Cerebellar nuclear complex (tissue), 1 donor: ENCODE measurements around the gene PPP1R7.

Experiments used
- DNase-seq, 2 experiments: peaks; one replicate each; lab custom pipeline; 2025; lab: John Stamatoyannopoulos, UW

The PPP1R7 gene

DNA sequence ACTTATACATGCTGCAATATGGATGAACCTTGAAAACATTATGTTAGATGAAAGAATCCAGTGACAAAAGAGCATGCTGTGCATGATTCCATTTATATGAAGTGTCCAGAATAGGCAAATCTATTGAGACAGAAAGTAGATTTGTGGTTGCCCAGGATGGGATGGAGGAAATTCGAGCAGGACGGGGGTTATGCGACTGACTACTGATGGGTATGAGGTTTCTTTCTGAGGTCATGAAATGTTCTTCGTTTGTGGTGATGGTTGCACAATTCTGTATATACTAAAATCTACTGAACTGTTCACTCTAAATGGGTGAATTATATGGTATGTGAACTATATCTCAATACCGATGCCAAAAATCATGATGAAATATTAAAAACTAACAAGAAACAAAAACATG, 29.3 kb upstream of the PPP1R7 start:
- no peak for DNase-seq

DNA sequence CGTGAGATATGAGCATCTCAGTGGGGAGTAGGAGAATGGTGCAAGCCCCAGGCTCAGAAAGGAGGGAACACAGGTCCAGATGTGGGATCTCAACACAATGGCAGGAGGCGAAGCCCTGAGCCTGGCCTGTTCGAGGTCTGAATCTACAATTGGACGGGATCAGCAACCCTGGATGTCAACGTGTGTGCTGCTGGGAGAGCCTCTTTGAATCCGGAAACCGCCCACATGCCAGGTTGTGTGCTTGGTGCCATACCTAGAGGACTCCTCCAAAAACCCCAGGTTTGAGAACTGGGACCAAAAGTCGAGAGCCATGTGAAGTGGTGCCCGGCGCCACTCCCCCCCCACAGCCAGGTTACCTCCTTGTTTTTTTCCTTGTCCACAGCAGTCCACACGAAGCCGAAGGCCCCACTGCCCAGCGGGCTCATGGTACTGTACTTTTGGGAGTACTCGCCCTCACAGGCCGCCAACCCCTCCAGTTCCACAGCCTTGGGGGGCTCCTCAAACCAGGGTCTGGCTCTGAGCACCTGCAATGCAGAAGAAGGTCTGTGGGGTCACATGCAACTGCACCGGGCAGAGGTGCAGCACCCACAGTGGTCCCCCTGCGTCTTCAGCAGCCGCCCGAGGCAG, 27.8 kb upstream of the PPP1R7 start:
- DNase-seq = no peak

DNA sequence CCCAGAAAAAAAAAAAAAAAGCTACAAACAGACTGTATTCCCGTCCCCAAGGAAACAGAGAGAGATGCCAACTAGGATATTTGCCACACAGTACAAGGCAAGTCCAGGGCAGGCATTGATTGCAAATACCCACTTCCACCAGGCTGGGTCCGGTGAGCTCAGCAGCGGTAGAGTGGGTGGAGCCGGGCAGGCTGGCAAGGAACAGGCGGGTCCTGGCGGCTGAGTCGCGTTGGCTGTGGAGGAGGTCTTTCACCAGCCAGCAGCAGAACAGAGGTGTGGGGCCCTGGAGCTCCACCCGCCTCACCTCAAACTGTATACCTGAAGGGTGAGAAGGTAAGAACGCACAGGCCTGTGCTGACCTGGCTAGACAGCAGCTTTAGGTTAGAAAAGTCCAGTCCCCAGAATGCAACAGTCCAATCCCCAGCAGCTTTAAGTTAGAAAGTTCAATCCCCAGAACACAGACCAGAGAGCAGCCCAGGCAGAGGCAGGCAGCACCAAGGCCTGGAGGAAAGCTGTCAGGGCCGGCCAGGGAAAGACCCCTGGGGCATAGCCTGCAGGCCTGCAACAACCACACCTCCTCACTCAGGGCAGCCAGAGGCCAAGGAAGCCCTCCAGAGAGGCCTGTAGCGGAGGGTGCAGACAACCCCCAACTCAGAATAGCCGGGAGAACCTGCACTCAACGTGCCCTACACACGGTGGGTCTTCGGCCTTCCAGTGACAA, 26.3 kb upstream of the PPP1R7 start:
- no peak for DNase-seq

DNA sequence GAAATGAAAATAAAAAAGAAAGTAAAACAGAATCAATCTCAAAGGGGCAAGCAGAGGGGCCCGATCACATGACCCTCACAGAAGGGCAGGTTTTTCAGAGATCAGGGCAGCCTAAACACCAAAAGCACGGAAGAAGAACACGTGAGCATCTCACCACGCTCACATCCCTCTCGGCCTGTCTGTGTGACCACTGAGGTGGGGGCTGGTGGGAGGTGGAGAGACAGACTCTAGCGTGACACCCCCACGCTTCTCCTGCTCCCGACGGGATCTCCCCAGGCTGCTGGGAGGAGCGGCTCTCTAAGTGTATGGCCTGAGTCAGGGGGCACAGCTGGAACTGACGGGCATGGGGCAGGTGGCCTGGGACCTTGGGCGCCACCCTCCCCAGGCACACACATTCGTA, 24.6 kb upstream of the PPP1R7 start:
- DNase-seq = no peak

DNA sequence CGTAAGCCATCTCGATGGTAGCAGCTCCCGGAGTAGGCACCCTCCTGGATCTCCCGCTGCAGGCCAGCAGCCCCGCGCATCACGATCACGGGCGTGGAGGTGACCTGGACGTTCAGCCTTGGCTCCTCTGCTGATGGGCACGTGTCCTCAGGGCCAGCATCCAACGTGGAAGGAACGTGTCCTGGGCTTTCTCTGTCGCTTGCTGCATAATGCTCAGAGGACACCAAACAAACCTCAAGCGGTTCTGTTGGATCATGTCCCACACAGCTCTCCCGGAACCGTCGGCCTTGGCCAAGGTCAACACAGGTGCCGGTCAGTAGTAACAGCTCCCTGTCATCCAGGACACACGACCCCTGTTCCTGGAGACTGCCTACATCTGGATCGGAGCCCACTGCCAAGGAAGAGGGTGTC, 24.1 kb upstream of the PPP1R7 start:
- DNase-seq = no peak

DNA sequence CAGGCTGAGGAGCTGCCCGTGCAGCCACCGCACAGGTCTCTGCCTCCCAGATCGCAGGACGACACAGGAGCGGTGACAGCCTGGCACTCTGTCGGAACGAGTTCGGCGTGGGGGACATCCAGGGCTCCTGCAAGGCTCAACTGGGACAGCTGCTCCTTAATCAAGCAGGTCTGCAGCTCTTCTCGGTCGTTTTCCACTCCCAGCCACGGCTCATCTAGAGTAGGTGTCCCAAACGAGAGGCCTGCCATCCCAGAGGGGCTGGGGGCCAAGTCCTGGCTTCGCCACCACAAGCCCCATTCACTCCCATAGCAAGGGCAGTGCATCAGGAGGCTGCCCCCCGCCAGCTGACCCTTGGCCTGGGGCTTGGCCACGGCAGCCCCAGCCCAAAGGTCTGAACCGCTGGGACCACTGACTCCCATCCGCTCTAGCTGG, 23.5 kb upstream of the PPP1R7 start:
- no peak for DNase-seq

DNA sequence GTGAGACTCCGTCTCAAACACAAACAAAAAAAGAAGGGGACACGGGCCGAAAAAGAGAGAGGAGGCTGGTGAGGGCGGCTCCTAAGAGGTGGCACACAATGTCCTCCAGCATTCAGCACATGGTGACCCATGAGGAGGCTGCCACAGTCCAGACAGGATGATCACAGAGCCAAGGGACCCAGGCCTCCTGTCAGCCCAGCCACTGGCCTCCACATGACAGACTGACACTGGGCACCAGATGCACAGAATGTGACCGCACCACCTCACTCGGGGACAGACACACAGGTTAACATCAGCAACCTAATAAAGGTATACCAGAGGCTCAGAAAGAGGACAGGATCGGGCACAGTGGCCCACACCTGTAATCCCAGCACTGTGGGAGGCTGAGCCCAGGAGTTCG, 22.0 kb upstream of the PPP1R7 start:
- no peak for DNase-seq

DNA sequence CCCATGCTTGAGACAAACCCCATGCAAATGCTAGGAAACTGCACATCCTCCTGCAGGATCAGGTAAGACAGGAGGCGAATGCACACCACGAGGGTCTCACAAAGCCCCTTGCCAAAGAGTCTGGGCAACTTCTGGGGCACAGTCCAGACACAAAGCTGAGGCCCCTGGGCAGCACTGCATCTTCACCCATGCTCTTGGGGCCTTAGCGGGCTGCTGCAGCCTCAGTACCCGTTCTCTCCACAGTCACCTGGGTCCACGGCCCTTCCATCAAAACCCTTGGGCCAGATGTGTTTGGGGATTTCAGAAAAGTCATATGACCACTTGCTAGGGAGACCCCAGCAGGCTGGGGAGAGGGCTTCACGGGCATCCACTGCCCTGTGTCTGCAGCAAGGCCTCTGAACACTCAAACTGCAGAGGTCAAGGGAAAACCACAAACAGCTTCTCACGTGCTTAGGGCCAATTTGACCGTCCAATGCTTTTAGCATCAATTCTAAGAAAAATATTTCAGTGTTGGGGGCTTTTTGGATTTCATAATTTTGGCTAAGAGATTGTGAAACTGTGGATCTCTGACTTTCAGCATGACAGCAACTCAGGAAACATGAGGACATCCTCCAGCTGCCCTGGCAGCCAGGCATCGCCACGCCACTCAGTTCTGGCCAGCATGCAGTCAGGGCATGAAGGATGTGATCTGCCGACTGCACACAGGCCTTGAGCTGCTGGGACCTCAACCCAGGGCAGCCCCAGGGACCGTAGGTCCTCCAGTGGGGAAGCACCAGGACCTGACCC, 21.0 kb upstream of the PPP1R7 start:
- no peak for DNase-seq

DNA sequence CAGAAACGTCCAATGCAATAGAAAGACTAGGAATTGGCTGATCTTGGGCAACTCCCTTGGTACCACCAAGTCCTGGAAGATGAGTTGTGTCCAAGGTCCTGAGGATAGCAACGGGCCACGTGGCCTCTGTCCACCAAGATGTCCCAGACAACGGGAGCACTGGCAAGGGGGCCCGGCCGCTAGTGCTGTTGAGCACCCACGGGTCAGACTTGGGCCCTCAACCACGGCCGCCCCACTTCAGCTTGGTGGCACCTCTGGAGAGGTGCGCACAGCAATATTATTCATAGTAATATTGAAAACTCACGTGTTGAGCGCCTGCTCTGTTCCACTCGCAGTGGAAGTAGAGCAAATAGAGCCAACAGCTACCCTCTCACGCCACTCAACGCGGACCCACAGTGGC, 20.0 kb upstream of the PPP1R7 start:
- no peak for DNase-seq

DNA sequence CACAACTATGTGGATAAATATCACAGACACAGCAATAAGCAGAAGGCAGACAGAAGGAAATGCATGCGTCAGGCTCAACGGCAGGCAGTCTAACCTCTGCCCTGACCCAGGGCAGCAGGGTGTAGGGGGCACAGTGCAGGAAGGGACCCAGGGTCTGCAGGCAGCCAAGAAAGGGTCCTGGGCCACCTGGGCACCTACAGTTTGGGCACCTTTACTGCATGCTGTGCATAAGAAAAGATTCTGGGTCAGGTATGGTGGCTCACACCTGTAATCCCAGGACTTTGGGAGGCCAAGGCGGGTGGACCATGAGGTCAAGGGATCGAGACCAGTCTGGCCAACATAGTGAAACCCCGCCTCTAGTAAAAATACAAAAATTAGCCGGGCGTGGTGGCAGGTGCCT, 18.7 kb upstream of the PPP1R7 start:
- DNase-seq = no peak

DNA sequence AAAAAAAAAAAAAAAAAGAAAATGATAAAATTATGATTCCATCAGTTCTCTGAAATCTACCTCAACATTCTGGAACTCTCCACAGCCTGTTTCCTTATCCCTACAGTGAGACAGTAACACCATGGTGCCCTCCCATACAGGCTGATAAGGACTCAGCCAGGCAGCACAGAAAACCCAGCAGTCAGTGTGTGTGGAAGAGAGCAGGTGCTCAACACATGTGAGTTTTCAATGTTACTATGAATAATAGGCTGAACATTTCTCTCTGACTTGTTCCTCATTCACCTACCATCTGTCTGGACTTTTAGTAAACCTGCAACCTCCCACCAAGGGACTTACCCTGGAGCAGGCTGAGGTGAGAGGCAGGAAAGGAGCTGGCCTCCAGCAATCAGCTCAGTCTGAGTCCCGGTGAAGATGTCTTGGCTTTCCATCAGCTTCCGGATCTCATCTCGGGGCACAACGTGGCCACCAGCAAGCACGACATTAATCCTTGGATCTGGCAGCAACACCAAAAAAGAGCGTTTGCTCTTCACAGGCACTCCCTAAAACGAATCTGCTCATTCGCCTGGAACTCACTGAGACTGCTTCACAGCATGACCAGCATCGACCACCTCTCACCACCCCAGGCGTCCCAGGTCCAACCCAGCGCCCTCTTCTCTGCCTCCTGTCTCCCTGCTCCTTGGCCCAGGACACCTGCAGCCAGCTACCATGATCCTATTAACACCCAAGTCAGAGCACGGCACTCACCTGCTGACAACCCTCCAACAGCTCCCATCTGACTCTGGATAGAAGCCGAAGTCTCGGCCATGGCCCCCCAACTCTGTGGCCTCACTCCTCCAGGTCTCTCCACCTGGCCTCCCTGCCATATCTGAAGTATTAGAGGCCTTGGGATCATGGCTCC, 17.5 kb upstream of the PPP1R7 start:
- DNase-seq = no peak

DNA sequence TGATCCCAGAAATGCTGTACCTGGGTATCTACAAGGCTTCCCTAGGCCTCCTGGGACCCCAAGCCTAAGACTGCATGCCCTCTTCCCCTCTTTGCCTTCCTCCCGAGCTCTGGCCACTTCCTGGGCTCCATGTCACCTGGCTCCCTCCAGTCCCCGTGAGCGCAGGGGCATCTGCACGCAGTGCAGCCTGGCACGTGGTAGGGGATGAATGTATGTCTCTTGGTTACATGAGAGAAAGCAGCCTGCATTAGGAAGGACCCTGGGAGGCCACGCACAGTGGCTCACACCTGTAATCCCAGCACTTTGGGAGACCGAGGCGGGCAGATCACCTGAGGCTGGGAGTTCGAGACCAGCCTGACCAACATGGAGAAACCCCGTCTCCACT, 16.8 kb upstream of the PPP1R7 start:
- no peak for DNase-seq

DNA sequence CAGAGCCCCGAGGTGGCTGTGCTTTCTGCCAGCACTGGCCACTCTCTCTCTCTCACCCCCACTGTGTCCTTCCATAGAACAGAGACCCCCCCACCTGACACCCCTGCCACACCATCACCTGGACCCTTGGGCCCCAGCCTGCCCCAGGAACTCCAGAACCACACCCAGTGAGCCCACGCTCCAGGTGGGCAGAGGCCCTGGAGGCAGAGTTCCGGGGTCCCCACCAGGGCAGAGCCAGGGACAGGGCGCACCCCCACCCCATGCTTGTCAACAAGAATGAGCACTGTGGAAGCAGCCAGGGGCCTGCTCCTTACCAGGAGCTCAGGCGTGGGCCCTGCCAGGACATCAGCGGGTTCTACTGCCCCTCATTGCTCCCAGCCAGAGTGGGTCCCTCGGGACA, 15.6 kb upstream of the PPP1R7 start:
- DNase-seq = no peak

DNA sequence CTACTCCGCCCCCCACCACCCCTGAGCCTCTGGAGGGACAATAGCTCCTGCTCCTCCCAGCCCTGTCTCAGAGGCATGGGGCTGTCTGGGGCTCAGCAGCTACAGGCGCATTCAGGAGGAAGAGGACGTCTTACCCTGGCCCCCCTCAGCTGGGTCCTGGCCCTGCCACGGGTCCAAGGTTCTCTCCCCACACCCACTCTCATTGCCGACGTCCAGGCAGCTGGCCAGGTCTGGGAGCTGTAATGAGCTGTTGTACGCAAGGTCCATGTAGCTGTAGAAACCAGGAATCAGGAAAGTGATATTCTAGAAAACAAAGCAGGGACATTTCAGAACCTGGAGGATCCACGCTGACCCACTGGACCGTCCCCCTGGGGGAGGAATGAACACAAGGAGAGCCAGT, 14.5 kb upstream of the PPP1R7 start:
- DNase-seq = no peak

DNA sequence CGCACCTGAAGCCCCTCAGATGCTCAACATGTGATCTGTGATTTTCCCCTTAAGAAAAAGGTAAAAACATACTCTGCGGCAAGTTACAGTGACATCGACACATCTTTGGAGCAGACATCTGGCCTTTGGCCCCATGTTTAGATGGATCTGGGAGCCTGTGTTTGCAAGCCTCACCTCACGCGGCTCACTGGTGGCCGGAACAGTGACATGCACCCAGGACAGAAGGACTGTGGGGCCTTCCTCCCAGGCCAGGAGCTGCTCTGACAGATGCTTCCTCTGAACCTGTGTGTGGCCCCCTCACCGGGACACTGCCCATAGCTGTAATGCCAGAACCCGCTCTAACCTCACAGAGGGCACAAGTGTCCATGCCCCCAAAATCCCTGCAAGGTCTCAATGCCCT, 14.1 kb upstream of the PPP1R7 start:
- no peak for DNase-seq

DNA sequence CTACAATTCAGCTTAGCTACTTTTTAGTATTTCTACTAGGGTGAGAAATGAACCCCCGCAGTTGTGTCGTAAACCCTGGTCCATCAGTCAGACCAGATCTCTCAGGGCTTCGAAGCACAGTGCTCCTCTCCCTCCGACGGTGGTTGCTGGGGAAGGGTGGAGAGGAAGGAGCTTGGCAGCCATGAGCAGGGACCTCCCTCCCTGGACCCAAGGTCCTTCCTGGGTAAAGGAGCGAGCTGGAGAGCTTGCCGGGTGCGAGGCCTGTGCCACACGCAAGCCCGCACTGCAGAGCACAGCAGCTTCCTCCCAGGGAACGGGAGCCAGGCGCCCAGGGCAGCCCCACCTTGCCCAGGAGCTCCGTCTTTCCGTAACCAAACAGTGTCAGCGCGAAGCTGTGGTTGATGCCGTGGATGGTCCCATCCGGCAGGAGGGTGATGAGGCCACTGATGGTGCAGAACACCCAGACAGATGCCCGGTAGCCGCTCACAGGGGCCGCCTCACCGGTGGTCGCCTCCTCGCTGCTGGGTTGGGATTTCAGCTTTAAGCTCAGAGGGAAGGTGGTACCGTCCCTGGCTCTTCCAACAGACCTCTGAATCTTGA, 13.5 kb upstream of the PPP1R7 start:
- no peak for DNase-seq

DNA sequence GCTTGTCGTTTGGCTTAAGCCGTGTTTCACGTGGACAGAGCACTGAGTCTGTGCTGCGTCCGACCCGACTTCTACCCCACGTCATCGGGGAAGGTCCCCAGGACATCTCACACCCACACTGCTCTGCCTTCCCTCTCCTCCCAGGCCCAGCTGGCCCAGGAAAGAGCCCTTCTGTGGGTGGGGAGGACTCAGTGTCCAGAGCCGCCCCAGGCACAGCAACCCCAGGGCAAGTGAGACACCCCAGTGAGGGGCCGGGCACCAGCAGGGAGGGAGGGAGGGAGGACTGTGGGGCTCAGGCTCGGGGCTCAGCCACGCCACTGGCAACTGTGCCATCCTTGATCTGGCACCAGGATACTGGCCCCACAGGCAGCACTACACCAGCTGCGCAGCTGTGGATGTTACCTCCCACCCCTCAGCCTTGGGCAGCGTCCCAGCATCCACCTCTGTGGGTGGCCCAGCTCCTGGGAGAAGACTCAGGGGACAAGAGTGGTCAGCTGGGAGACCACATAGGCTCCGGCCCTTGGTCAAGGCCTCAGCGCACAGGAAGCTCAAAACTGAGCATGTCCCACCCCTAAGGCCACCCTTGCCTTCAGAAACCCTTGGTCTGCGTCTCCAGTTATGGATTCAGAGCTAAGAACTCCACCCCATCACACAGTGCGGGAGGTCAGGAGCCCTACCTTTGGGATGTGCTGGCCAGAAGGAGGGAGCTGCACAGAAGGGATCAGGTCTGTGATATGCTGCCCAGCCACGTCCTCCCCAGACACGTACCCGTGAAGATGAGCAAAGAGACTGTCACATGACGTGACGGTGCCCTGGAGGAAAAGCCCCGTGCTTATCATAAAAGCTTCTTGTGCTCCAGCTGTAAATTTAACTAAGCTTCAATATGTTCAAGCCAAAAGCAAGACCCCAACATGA, 12.7 kb upstream of the PPP1R7 start:
- DNase-seq = no peak

DNA sequence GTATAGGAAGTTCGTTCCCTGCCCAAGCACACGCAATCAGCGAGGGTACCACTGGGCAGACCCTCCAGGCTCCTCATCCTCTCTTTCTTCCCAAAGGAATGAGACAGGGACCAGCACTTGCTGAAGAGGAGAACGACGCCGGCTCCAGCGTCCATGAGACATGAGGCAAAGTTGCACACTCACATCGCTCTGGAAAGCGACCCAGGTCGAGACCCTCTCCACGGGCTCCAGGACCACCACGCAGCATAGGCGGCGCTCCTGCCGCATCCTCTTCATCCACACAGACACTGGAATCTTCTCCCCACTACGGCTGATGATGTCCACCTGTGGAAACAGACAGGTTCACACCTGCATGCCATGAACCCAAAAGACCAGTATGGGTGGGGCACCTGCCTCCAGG, 11.8 kb upstream of the PPP1R7 start:
- no peak for DNase-seq

DNA sequence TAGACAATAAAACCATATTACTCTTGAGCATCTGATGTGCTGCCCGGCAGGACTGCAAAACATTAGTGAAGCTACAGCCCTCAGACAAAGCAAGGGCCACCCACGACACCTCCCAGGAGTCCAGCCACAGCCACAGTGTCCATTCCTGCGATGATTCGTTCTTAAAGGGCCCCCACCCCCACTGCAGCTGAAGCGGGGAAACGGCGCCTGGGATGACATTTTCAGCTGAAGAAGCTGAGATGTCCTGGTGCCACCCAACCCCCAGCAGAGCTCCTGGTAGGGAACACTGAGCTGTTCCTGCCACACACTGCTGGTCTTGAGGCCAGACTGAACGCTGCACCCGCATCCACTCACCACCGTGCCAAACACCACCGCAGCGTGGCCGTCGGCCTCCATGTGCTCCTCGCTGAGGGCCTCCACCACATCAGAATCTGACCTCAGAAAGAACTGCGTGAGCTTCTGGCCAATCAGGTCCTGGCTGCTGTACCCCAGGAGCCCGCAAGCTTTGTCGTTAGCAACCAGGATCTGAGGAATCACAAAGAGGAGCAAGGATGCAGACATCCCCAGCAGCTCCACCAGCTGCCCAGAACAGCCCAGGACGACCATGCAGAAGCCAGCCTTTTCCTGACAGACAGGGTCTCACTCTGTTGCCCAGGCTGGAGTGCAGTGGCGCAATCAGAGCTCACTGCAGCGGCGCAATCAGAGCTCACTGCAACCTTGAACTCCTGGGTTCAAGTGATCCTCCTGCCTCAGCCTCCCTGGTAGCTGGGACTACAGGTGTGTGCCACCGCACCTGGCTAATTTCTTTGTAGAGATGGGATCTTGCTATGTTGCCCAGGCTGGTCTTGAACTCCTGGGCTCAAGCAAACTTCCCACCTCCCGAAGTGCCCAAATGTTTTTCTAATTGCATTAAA, 10.5 kb upstream of the PPP1R7 start:
- DNase-seq = no peak

DNA sequence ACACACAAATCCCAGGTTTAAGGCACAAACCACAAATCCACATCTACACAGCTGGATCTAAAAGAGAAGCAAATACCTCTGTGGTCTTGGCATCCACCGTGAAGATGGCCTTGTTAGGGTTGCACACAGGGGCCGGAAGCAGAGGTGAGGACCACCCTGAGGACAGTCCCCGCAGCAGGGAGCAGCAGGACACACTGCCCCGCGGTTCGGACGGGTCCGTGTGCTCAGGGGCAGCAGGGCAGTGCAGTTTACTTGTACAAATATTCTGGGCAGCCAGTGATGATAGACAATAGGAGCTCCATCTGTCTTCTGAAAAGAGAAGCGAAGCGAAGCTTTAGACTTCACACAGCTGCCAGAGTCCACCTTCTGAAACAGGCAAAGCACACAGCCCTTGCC, 9.8 kb upstream of the PPP1R7 start:
- no peak for DNase-seq
